Thoracic aorta (tissue), 2 donors: Measurements from ENCODE around the gene PPP1R11. TPM values are rescaled to one million over a fixed set of nuclear protein-coding genes. Genes with fewer than 3 reads are reported as not detected.

Experiments
- ATAC-seq: fragments of 150-250 bp; one replicate; pipeline ENCODE4 v1.8.0; 2017; ENCODE audit warnings: low read depth; ENCODE audit not compliant: insufficient number of reproducible peaks, low FRiP score
- DNase-seq: peaks from one replicate; pipeline ENCODE4 v3.0.0-alpha.2; 2020; ENCODE audit warnings: low spot score
- H3K27ac ChIP-seq, 2 donors: fragments of 200-600 bp; sonication (generic); 1 replicate in 1 of 2; 2 replicates in 1 of 2; pipeline ENCODE4 v1.5.1; 2016; ENCODE audit warnings: mild to moderate bottlenecking in 2 of 2, moderate library complexity in 2 of 2
- H3K27me3 ChIP-seq: fragments of 200-600 bp; sonication (generic); replicated peaks from 2 replicates; pipeline ENCODE4 v1.6.0; 2016; ENCODE audit warnings: mild to moderate bottlenecking; ENCODE audit not compliant: insufficient read depth
- H3K36me3 ChIP-seq: fragments of 200-600 bp; sonication (generic); one replicate; pipeline ENCODE4 v1.5.1; 2016
- H3K4me1 ChIP-seq, 2 donors: fragments of 200-600 bp; sonication (generic); 1 replicate in 1 of 2; 2 replicates in 1 of 2; pipeline versions ENCODE4 v1.5.1 to v1.6.0; 2016; ENCODE audit warnings: low read depth in 2 of 2, mild to moderate bottlenecking in 1 of 2; ENCODE audit not compliant: control insufficient read depth in 1 of 2
- H3K4me3 ChIP-seq: fragments of 200-600 bp; sonication (generic); 2 replicates; pipeline ENCODE4 v1.5.1; 2016; ENCODE audit warnings: mild to moderate bottlenecking
- H3K9me3 ChIP-seq: fragments of 200-600 bp; sonication (generic); 2 replicates; pipeline ENCODE4 v1.5.1; 2016
- CTCF ChIP-seq: fragments of 200-600 bp; sonication (generic); IDR thresholded peaks from one replicate; pipeline ENCODE4 v1.5.1; 2019; ENCODE audit warnings: antibody characterized with exemption
- total RNA-seq, 2 donors: library from RNA; depleted of rRNA; stranded (reverse); fragments of >200 nt; gene quantifications; one replicate each; pipeline versions ENCODE4 v1.1.0 to v1.2.3, GENCODE V29; 2016

Gene PPP1R11
- total RNA-seq, 2 donors from 2014 or later, result 25.2 to 45.5 TPM

GRCh38 chr6:30041221-30041620, 25.8 kb upstream of the PPP1R11 start:
- no peak for DNase-seq
- Histone ChIP-seq H3K9me3 (no peaks in the 10 kb centered on the region), H3K36me3 (no peaks in the 10 kb centered on the region), H3K27me3 (no peaks in the 10 kb centered on the region), H3K27ac (no peak overlapping the region), H3K4me1 (no peaks in the 10 kb centered on the region), H3K4me3 (no peak overlapping the region)
- no peak for TF ChIP-seq CTCF
- no peak for ATAC-seq

GRCh38 chr6:30041821-30042220, 25.2 kb upstream of the PPP1R11 start:
- no peak overlapping the region for H3K4me3 ChIP-seq
- no peak for DNase-seq
- H3K27me3 ChIP-seq, result no peaks in the 10 kb centered on the region
- no peak overlapping the region for H3K27ac ChIP-seq
- no peaks in the 10 kb centered on the region for H3K9me3 ChIP-seq
- no peaks in the 10 kb centered on the region for H3K4me1 ChIP-seq
- no peak for TF ChIP-seq CTCF
- no peak for ATAC-seq
- H3K36me3 ChIP-seq, result no peaks in the 10 kb centered on the region

GRCh38 chr6:30042476-30042875, 24.5 kb upstream of the PPP1R11 start:
- Histone ChIP-seq H3K4me1 (no peaks in the 10 kb centered on the region), H3K27ac (no peak overlapping the region), H3K36me3 (no peaks in the 10 kb centered on the region), H3K27me3 (no peaks in the 10 kb centered on the region), H3K4me3 (no peak overlapping the region), H3K9me3 (no peaks in the 10 kb centered on the region)
- ATAC-seq (no peak), DNase-seq (no peak)
- no peak for TF ChIP-seq CTCF

- Histone ChIP-seq H3K36me3 (no peaks in the 10 kb centered on the region), H3K27me3 (no peaks in the 10 kb centered on the region), H3K4me1 (no peaks in the 10 kb centered on the region), H3K4me3 (no peak overlapping the region), H3K27ac (no peak overlapping the region), H3K9me3 (no peaks in the 10 kb centered on the region)
- TF ChIP-seq CTCF, result no peak
- DNase-seq (no peak), ATAC-seq (no peak)
These were observed 24.1 kb upstream of the PPP1R11 start for GRCh38 chr6:30042914-30043313.

- no peak for ATAC-seq
- no peak for TF ChIP-seq CTCF
- no peaks in the 10 kb centered on the region for H3K9me3 ChIP-seq
- H3K36me3 ChIP-seq, result no peaks in the 10 kb centered on the region
- DNase-seq, result no peak
- no peak overlapping the region for H3K4me3 ChIP-seq
- no peak overlapping the region for H3K27ac ChIP-seq
- H3K27me3 ChIP-seq, result no peaks in the 10 kb centered on the region
- no peaks in the 10 kb centered on the region for H3K4me1 ChIP-seq
These were observed 23.3 kb upstream of the PPP1R11 start for GRCh38 chr6:30043744-30044143.
